Natural killer cell (primary cell): ENCODE data around the gene DTNBP1. TPM values are rescaled to one million over a fixed set of nuclear protein-coding genes. Genes with fewer than 3 reads are reported as not detected.

Source experiments
- ATAC-seq, 3 donors: fragments of 150-1000 bp in 2 of 3; fragments of 200-7000 bp in 1 of 3; cut with Tn5 transposase; 1 replicate in 1 of 3; 2 replicates in 2 of 3; pipeline ENCODE4 v1.10.0; 2021; ENCODE audit warnings: mild to moderate bottlenecking in 2 of 3, moderate library complexity in 2 of 3
- DNase-seq, 2 donors: peaks; one replicate each; pipeline versions ENCODE4 v3.0.0 to v3.0.0-alpha.2; 2013 to 2021; ENCODE audit warnings: mixed read lengths in 1 of 2
- H3K27ac ChIP-seq: one replicate; pipeline ENCODE4 v1.5.1; 2013; ENCODE audit warnings: mild to moderate bottlenecking, low read length
- H3K27me3 ChIP-seq: one replicate; pipeline ENCODE4 v1.6.1; 2013; ENCODE audit warnings: low read length; ENCODE audit not compliant: control insufficient read depth, insufficient read depth
- H3K36me3 ChIP-seq: one replicate; pipeline ENCODE4 v1.6.1; 2013; ENCODE audit warnings: low read length; ENCODE audit not compliant: control insufficient read depth, insufficient read depth
- H3K4me1 ChIP-seq: one replicate; pipeline ENCODE4 v1.6.1; 2013; ENCODE audit warnings: low read length; ENCODE audit not compliant: control insufficient read depth, insufficient read depth
- H3K4me3 ChIP-seq: one replicate; pipeline ENCODE4 v1.5.1; 2013; ENCODE audit warnings: low read length
- H3K9me3 ChIP-seq: one replicate; pipeline ENCODE4 v1.6.1; 2013; ENCODE audit warnings: low read length; ENCODE audit not compliant: control insufficient read depth, insufficient read depth
- H3K27ac Mint-ChIP-seq, 2 donors: one replicate each; pipeline ENCODE4 v1.8.0; 2022; ENCODE audit warnings: mild to moderate bottlenecking in 2 of 2, mixed read lengths in 2 of 2, moderate library complexity in 1 of 2
- H3K27me3 Mint-ChIP-seq, 2 donors: one replicate each; pipeline ENCODE4 v1.8.0; 2022; ENCODE audit warnings: low read depth in 2 of 2, mixed read lengths in 2 of 2
- H3K36me3 Mint-ChIP-seq: one replicate; pipeline ENCODE4 v1.8.0; 2022; ENCODE audit warnings: mixed read lengths
- H3K4me1 Mint-ChIP-seq, 2 donors: one replicate each; pipeline ENCODE4 v1.8.0; 2022; ENCODE audit warnings: mixed read lengths in 2 of 2
- H3K4me3 Mint-ChIP-seq: one replicate; pipeline ENCODE4 v1.8.0; 2022; ENCODE audit warnings: mild to moderate bottlenecking, moderate library complexity, mixed read lengths
- H3K9me3 Mint-ChIP-seq, 2 donors: one replicate each; pipeline ENCODE4 v1.8.0; 2022; ENCODE audit warnings: mixed read lengths in 2 of 2
- WGBS: methylation state at CpG from one replicate; pipeline ENCODE4 v1.1.7; 2013; ENCODE audit warnings: missing lambda C conversion rate; ENCODE audit not compliant: insufficient coverage; 5-methylcytosine and 5-hydroxymethylcytosine counted together
- intact Hi-C: fragments of 100-400 bp; cut with micrococcal nuclease; formaldehyde crosslinking; loops from one replicate; pipeline ENCODE4 v1.14.2; 2022
- total RNA-seq, 4 donors: library from RNA; stranded (reverse); fragments of 120-200 nt in 1 of 4; gene quantifications; one replicate each; pipeline versions ENCODE4 v1.2.3 to v1.2.4, GENCODE V29; 2013 to 2022
- TF ChIP-seq, protein P1 (sequence below): fragments of 200-600 bp; IDR thresholded peaks from one replicate; pipeline ENCODE4 v1.8.0; 2022; ENCODE audit warnings: antibody characterized with exemption

Gene DTNBP1
- total RNA-seq, 3 donors from 2014 or later (not counting 1 experiment from before 2014, with no cell fraction given), result 31.6 to 42.2 (median 38.4) TPM

DNA sequence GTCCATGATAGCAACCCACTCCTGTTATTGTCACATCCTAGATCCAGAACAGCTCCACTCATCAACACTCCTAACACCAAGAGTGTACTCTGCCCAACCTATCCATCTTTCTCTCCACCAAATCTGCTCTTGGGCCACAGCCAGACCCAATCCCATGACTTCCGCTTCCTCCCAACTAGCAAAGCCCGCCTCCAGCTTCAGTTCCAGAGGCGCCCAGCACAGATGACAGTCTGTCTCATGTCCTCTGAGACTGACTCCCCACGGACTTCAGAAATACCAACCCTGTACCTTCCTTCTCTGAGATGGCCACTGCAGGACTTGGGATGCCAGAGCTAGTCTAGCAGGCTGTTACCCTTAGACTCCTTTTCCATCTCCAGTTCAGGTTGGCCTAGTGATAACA lies 48.6 kb downstream of the DTNBP1 start:
- TF ChIP-seq, protein P1, sequence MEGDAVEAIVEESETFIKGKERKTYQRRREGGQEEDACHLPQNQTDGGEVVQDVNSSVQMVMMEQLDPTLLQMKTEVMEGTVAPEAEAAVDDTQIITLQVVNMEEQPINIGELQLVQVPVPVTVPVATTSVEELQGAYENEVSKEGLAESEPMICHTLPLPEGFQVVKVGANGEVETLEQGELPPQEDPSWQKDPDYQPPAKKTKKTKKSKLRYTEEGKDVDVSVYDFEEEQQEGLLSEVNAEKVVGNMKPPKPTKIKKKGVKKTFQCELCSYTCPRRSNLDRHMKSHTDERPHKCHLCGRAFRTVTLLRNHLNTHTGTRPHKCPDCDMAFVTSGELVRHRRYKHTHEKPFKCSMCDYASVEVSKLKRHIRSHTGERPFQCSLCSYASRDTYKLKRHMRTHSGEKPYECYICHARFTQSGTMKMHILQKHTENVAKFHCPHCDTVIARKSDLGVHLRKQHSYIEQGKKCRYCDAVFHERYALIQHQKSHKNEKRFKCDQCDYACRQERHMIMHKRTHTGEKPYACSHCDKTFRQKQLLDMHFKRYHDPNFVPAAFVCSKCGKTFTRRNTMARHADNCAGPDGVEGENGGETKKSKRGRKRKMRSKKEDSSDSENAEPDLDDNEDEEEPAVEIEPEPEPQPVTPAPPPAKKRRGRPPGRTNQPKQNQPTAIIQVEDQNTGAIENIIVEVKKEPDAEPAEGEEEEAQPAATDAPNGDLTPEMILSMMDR, result no peak
- no peaks in the 10 kb centered on the region for H3K27me3 ChIP-seq
- H3K27me3 Mint-ChIP-seq, result no peaks in the 10 kb centered on the region
- peaks cover 5% of the 10 kb centered on the region for H3K36me3 Mint-ChIP-seq
- intact Hi-C loops, result no loop called here
- peaks cover 3% of the 10 kb centered on the region for H3K4me1 ChIP-seq
- 98% methylated on average over 4 of the region's 4 CpGs for WGBS
- no peak overlapping the region for H3K27ac ChIP-seq
- H3K9me3 Mint-ChIP-seq, result no peaks in the 10 kb centered on the region
- peak overlapping the region in 1 of 2 donors; percentile 15 for H3K27ac Mint-ChIP-seq
- H3K4me1 Mint-ChIP-seq, result peaks cover 54 to 60% of the 10 kb centered on the region in 2 donors
- H3K36me3 ChIP-seq, result peaks cover 23% of the 10 kb centered on the region
- no peak overlapping the region for H3K4me3 ChIP-seq
- no peak overlapping the region for H3K4me3 Mint-ChIP-seq
- ATAC-seq (no peak), DNase-seq (no peak)
- no peaks in the 10 kb centered on the region for H3K9me3 ChIP-seq

DNA sequence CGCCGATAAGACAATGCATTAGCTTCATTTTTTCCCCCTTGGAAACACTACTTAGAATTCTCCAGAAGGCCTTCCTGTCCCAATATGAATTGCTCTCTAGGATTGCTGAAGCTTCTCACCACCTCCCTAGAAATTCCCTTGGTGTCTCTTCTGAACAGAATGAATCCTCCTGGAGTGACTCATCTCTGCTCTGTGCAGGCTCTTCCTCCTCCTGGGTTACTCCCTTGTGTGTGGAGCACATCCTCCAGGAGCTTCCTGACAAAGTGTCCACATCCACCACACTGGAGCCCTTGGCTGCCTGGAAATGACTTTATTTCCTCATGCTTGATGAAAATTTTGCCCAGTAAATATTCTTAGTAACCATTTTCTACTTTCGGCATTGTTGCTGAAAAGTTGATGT lies 54.4 kb downstream of the DTNBP1 start:
- DNase-seq (no peak), ATAC-seq (no peak)
- Mint-ChIP-seq H3K4me1 (peaks cover 28 to 41% of the 10 kb centered on the region in 2 donors), H3K9me3 (no peaks in the 10 kb centered on the region), H3K4me3 (no peak overlapping the region), H3K27ac (no peak overlapping the region), H3K27me3 (no peaks in the 10 kb centered on the region), H3K36me3 (no peaks in the 10 kb centered on the region)
- no peak overlapping the region for H3K27ac ChIP-seq
- H3K36me3 ChIP-seq, result peaks cover 23% of the 10 kb centered on the region
- TF ChIP-seq, protein P1, result no peak
- no peak overlapping the region for H3K4me3 ChIP-seq
- 97% methylated on average over 2 of the region's 3 CpGs for WGBS
- H3K9me3 ChIP-seq, result no peaks in the 10 kb centered on the region
- H3K27me3 ChIP-seq, result no peaks in the 10 kb centered on the region
- H3K4me1 ChIP-seq, result no peaks in the 10 kb centered on the region
- intact Hi-C loops, result no loop called here

DNA sequence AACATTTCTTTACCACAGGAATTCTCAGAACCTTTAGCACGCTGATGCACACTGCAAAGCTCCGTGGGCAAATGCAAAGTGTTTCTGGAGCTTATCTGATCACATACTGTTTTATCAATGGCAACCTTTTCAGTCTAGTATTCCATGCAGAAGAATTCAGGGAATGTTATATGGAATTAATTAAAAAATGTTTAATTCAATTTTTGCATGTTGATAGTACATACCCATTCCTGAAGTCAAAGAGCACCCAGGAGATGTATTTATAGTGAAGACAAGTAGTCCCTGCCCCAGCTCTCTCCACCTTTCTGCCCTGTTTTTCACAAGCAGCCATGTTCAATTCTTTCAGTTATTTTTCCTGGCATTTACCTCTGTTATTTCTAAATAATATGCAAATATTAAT lies 55.2 kb downstream of the DTNBP1 start:
- WGBS, result 100% methylated on average over 2 of the region's 2 CpGs
- Histone ChIP-seq H3K4me1 (no peaks in the 10 kb centered on the region), H3K9me3 (no peaks in the 10 kb centered on the region), H3K36me3 (peaks cover 23% of the 10 kb centered on the region), H3K27ac (no peak overlapping the region), H3K4me3 (no peak overlapping the region), H3K27me3 (no peaks in the 10 kb centered on the region)
- TF ChIP-seq, protein P1, result no peak
- ATAC-seq (no peak), DNase-seq (no peak)
- H3K36me3 Mint-ChIP-seq, result no peaks in the 10 kb centered on the region
- H3K4me1 Mint-ChIP-seq, result peaks cover 27 to 44% of the 10 kb centered on the region in 2 donors
- no peak overlapping the region for H3K27ac Mint-ChIP-seq
- intact Hi-C loops, result no loop called here
- no peaks in the 10 kb centered on the region for H3K27me3 Mint-ChIP-seq
- no peaks in the 10 kb centered on the region for H3K9me3 Mint-ChIP-seq
- no peak overlapping the region for H3K4me3 Mint-ChIP-seq

DNA sequence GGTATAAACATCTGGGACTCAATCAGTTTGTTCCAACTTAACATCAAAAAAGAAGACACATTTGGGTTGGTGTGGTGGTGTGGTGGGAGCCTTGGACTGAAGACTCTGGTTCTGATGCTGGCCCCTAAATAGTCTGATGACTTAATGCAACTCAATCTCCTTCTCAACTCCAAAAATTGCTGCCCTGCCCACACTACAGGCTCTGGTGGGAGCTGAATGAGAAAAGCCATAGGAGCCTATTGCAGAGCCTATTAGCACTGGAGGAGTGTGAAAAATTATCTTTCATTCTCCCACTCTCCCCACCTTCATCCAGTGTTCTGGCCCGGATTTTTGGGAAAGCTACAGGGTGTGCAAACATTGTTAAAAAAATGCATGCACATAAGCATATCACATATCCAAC lies 56.5 kb downstream of the DTNBP1 start:
- H3K27ac ChIP-seq, result no peak overlapping the region
- no peak overlapping the region for H3K27ac Mint-ChIP-seq
- ATAC-seq (no peak), DNase-seq (no peak)
- no peaks in the 10 kb centered on the region for H3K27me3 ChIP-seq
- no peaks in the 10 kb centered on the region for H3K9me3 ChIP-seq
- H3K36me3 ChIP-seq, result peaks cover 23% of the 10 kb centered on the region
- H3K36me3 Mint-ChIP-seq, result no peaks in the 10 kb centered on the region
- 100% methylated on average over 1 of the region's 1 CpG for WGBS
- H3K4me1 ChIP-seq, result peaks cover 4% of the 10 kb centered on the region
- H3K4me1 Mint-ChIP-seq, result peaks cover 18 to 39% of the 10 kb centered on the region in 2 donors
- no peak overlapping the region for H3K4me3 ChIP-seq
- H3K4me3 Mint-ChIP-seq, result no peak overlapping the region
- H3K27me3 Mint-ChIP-seq, result no peaks in the 10 kb centered on the region
- intact Hi-C loops, result no loop called here
- TF ChIP-seq, protein P1, result no peak
- H3K9me3 Mint-ChIP-seq, result no peaks in the 10 kb centered on the region
